ENCODE results near the gene APOC4.
"Not testable (repeated sequence)": the region's sequence is repeated elsewhere in the genome, so short reads cannot be mapped to it uniquely, and the experiment has no call there.

APOC4 gene

GRCh38 chr19:44960906-44961728 lies 19.1 kb downstream of the APOC4 start:
- no peak for DNase-seq

DNA sequence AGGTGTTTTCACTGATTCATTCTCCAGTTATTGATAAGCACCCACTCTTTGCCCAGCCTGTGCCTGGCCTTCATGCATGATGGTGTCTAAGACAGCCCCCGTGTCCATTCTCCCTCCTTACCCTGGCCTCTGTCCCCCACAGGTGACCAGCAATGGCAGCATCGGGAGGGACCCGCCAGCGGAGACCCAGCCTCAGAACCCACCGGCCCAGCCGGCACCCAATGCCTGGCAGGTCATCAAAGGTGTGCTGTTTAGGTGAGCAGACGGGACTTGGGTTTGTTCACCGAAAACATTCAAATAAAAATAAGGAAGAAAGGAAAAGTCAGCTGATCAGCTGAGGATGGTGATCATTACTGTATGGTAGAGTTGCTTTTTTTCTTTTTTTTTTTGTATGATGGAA lies 19.8 kb downstream of the APOC4 start:
- no peak for DNase-seq

GRCh38 chr19:44968118-44968517 lies 26.1 kb downstream of the APOC4 start:
- DNase-seq: no peak

- DNase-seq: no peak
Measured at GRCh38 chr19:44968670-44969069, 26.6 kb downstream of the APOC4 start.

GRCh38 chr19:44969437-44969836 lies 27.4 kb downstream of the APOC4 start:
- no peak for DNase-seq

- DNase-seq: not testable (repeated sequence)
Measured at GRCh38 chr19:44971451-44971850, 29.4 kb downstream of the APOC4 start.

DNA sequence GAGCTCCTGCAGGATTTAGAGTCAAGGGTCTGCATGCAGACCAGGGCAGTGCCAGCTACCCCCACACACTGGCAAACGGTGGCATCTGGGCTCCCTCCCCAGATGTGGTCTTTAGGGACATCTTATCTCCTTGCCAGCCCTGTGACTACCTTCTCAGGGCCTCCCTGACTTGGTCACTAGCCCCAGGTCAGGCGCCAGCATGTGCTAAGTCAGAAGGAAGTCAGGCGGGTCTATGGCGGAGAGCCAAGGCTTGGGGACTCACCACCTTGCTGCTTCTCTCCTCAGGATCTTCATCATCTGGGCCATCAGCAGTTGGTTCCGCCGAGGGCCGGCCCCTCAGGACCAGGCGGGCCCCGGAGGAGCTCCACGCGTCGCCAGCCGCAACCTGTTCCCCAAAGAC lies 30.8 kb downstream of the APOC4 start:
- no peak for DNase-seq

GRCh38 chr19:44973982-44974735 lies 32.1 kb downstream of the APOC4 start:
- no peak for DNase-seq

DNA sequence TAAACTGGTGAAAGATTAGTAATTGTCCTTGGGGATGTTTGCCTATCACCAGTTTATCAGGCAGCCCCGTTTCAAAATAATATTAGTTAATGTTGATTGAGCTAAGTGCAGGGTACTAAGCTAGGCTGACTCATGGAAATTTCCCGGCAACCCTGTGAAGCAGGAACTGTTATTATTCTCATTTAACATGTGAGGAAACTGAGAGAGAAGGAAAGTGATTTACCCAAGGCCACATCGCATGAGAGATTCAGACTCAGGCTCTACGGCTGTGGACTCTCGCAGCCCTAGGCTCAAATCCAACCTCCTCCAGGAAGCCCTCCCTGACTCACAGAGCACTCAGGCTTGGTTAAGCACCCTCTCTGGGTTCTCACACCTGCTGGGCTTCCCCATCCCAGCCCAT lies 32.8 kb downstream of the APOC4 start:
- no peak for DNase-seq

DNA sequence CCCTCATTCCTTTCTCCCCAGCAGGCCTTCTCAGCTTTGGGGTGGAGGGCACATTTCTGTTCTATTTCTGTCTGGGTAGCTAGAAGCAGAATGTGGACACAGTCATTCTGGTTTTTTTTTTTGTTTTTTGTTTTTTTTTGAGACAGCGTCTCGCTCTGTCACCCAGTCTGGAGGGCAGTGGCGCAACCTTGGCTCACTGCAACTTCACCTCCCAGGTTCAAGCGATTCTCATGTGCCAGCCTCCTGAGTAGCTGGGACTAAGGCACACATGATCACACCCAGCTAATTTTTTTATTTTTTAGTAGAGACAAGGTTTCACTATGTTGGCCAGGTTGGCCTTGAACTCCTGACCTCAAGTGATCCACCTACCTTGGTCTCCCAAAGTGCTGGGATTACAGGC lies 33.4 kb downstream of the APOC4 start:
- no peak for DNase-seq

- no peak for DNase-seq
Measured at GRCh38 chr19:44984005-44984404, 42.0 kb downstream of the APOC4 start.

DNA sequence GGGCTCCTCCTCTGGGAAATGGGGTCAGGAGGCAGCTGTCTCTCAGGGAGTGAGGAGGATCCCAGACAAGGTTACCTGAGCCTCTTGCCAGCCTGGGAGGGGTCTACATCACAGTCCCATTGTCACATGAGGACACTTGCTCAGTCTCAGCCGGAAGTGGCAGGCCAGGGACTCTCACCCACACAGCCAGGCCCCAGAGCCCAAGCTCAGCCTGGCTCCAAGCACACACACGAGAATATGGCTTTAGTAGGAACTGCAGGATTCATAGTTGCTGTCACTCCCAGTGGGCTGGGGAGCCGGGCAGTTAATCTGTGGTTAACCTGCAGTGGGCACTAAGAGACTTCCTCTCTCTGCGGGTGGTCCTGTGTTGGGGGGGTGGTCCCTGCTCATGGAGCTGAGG lies 43.4 kb downstream of the APOC4 start:
- DNase-seq: no peak

DNA sequence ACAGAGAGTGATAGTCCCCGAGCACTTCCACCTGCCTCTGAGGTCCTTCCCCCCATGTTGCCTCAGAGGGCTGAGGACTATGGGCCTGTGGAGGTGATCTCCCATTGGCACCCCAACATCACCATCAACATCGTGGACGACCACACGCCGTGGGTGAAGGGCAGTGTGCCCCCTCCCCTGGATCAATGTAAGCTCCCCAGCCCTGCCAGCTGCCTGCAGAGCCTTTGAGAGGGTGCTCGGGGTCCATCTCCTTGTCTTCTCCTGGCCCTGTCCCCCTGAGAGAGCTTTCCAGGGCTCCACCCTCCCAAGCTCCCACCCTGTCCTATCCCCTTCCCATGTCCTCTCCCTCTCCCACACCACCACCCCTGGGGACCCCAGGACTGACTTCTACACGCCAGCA lies 44.4 kb downstream of the APOC4 start:
- DNase-seq: no peak

- DNase-seq: no peak
Measured at GRCh38 chr19:44987148-44987675, 45.2 kb downstream of the APOC4 start.

- no peak for DNase-seq
Measured at GRCh38 chr19:44988273-44988672, 46.2 kb downstream of the APOC4 start.

DNA sequence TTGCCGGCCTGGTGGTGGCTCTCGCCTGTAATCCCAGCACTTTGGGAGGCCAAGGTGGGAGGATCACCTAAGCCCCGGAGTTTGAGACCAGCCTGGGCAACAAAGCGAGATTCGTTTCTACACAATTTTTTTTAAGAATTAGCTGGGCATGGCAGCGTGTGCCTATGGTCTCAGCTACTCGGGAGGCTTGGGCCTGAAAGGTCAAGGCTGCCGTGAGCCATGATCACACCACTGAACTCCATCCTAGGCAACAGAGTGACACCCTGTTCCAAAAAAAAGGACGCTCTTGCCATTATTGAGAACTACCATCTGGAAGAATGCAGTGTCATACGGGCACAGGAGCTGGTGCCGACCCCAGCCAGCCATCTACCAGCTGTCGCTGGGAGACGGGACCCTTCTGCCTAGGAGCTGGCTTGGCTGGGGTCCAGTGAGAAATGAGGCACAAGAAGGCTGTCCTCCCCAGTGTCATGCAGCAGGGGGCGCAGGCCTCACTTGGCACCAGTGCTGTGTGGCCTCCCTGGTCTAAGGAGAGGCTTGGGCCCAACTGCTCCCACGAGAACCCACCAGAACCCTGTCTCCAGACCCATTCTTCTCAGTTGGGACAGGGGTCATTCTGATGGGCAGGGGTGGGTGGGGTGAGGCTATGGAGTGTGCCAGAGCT lies 47.0 kb downstream of the APOC4 start:
- peak; percentile 70 for DNase-seq

DNA sequence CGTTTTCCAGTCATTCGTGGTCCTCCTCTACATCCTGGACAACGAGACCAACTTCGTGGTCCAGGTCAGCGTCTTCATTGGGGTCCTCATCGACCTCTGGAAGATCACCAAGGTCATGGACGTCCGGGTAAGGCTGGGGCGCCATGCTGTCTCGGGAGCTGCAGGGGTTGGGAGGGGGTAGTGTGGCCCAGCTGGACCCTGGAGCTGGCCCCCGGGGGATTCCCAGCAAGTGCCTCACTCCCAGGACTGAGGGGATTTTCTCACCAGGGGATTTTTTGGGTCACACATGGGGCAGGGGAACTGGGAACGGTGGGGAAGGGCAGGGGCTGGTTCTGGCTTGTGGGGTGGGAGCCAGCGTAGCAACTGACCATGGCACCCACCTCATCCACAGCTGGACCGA lies 48.4 kb downstream of the APOC4 start:
- DNase-seq: no peak

GRCh38 chr19:44990966-44991365 lies 48.9 kb downstream of the APOC4 start:
- no peak for DNase-seq

- no peak for DNase-seq
Measured at GRCh38 chr19:44992336-44993163, 50.5 kb downstream of the APOC4 start.

DNA sequence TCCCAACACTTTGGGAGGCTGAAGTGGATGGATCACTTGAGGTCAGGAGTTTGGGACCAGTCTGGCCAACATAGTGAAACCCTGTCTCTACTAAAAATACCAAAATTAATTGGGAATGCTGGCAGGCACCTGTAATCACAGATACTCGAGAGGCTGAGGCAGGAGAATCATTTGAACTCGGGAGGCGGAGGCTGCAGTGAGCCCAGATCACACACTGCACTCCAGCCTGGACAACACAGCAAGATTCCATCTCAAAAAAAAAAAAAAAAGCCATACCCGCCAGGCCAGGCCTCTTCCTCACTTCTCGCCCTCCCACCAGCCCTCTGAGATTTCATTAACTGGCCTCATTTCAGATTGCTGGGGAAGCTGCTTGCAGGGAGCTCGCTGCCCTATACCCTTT lies 51.5 kb downstream of the APOC4 start:
- no peak for DNase-seq

GRCh38 chr19:44993926-44994537 lies 52.0 kb downstream of the APOC4 start:
- DNase-seq: no peak
